ENCODE results near the gene KLHL35. TPM values are rescaled to one million over a fixed set of nuclear protein-coding genes. Genes with fewer than 3 reads are reported as not detected.
A peak's percentile ranks its signal among the peaks of the same experiment; 100 is the strongest.

The KLHL35 gene
- total RNA-seq, 4 donors from 2014 or later = 1.6 TPM; not detected in 3

DNA sequence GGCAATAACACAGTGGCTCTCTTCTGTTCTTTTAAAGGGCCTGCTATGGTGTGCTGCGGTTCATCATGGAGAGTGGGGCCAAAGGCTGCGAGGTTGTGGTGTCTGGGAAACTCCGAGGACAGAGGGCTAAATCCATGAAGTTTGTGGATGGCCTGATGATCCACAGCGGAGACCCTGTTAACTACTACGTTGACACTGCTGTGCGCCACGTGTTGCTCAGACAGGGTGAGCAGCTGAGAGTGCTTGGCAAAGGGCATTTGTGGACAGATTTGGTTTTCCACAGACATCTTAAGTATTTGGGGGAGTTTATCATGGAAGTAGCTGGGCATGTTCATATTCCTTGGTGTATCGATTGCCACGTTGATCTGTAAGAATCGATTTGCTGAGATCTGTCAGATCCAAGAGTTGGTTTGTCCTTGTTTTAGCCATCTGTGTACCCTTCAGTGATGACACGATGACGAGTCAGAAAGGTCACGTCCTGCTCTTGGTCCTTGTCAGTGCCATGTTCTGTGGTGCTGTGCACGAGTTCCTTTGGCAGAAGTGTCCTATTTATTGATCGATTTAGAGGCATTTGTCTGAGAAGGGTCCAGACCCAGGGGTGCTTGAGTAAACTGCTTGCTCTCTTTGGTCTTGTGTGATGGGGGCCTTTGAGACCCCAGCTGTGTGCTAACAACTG lies 28.9 kb downstream of the KLHL35 start:
- no peaks in the 10 kb centered on the region for H3K27me3 ChIP-seq
- H3K36me3 ChIP-seq = peaks cover 0 to 71% (median 0%) of the 10 kb centered on the region in 3 donors
- H3K27ac ChIP-seq = no peak overlapping the region
- no peak overlapping the region for H3K4me3 ChIP-seq
- TF ChIP-seq CTCF (IDR thresholded peaks at IDR 0.05) (no peak), POLR2A (IDR thresholded peaks at IDR 0.05) (no peak)
- no peak for DNase-seq
- H3K9me3 ChIP-seq = no peaks in the 10 kb centered on the region
- peaks cover 0 to 34% (median 5%) of the 10 kb centered on the region in 4 donors for H3K4me1 ChIP-seq

- Histone ChIP-seq H3K9me3 (no peaks in the 10 kb centered on the region), H3K27ac (peak overlapping the region in 1 of 4 donors; percentile 3), H3K4me1 (peaks cover 0 to 34% (median 5%) of the 10 kb centered on the region in 4 donors), H3K4me3 (no peak overlapping the region), H3K27me3 (no peaks in the 10 kb centered on the region), H3K36me3 (peaks cover 0 to 62% (median 0%) of the 10 kb centered on the region in 3 donors)
- TF ChIP-seq CTCF (IDR thresholded peaks at IDR 0.05) = no peak
- DNase-seq = no peak
Observed at GRCh38 chr11:75403037-75403436, 30.0 kb downstream of the KLHL35 start.

DNA sequence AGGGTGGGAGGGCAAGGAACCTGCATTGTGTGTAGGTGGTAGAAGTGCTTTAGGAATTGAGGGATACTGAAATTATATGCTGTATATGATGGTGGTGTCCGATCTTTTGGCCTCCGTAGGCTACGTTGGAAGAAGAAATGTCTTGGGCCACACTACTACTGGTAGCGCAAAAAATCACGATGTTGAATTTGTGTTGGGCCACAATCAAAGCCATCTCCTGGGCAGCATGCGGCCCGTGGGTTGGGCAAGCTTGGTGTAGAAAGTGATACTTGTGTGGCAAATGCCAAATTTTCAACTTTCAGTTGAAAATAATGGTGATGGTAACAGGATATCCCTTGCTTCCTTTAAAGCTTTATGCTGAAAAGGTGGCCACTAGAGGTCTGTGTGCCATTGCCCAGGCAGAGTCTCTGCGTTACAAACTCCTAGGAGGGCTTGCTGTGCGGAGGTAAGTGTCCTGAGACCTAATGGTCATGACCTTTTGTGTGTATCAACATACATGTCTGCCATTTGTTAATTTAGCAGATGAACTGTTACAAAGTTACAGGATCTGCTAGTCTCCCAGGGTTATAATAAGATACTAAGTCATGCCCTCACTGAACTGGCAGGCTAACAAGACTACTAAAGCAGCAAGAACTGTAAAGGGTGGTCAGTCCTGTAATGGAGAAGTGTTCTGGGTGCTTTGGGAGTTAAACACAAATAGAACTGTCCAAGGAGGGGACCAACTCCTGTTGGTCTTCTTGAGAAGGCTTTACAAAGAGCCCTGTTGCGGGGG lies 30.8 kb downstream of the KLHL35 start:
- TF ChIP-seq CTCF (IDR thresholded peaks at IDR 0.05) (no peak), POLR2A (IDR thresholded peaks at IDR 0.05) (no peak)
- Histone ChIP-seq H3K4me3 (no peak overlapping the region), H3K4me1 (peaks cover 0 to 34% (median 5%) of the 10 kb centered on the region in 4 donors), H3K36me3 (peaks cover 0 to 60% (median 0%) of the 10 kb centered on the region in 3 donors), H3K9me3 (no peaks in the 10 kb centered on the region), H3K27ac (no peak overlapping the region), H3K27me3 (no peaks in the 10 kb centered on the region)
- no peak for DNase-seq

DNA sequence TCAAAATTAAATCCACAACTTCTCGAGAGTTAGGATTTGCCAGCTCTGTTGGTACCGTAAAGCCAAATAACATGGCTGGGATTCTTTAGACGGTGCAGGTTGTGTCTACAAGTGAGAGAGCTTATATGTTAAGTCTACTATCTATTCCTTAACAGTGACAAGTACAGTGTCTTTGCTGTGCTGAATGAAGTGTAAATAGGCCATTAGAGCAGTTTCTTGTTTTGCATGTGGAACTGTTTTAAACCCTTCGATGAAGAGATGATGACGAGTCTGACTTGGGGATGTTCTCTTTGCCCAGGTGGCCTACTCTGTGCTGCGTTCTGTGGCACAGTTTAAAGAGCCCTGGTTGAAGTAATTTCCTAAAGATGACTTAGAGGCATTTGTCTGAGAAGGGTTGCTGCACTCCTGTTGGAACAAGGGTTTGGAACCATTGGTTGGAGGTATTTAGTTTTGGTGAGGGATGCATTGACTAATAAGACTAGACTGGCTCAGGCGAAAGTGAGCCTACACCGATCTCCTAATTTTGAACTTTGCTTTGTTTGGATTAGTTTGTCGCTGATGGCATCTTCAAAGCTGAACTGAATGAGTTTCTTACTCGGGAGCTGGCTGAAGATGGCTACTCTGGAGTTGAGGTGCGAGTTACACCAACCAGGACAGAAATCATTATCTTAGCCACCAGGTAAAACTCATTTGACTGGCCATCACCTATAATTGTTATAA lies 32.7 kb downstream of the KLHL35 start:
- Histone ChIP-seq H3K27ac (peak overlapping the region; percentile 85 to 97 (median 88)), H3K27me3 (no peaks in the 10 kb centered on the region), H3K36me3 (peaks cover 0 to 42% (median 0%) of the 10 kb centered on the region in 3 donors), H3K4me1 (peaks cover 0 to 34% (median 5%) of the 10 kb centered on the region in 4 donors), H3K9me3 (no peaks in the 10 kb centered on the region), H3K4me3 (peak overlapping the region; percentile 57 to 91 (median 78))
- no peak for TF ChIP-seq POLR2A (IDR thresholded peaks at IDR 0.05)
- no peak for TF ChIP-seq CTCF (IDR thresholded peaks at IDR 0.05)
- no peak for DNase-seq

GRCh38 chr11:75399344-75400145 lies 33.5 kb downstream of the KLHL35 start, which contains the start of gene RPS3:
RPS3 (plus strand) TSS chr11:75399518; CDS start chr11:75399548, 30 bp downstream.
- Histone ChIP-seq H3K9me3 (no peaks in the 10 kb centered on the region), H3K4me3 (peak within 1 kb of the TSS; percentile 57 to 91 (median 78)), H3K4me1 (peaks cover 0 to 34% (median 5%) of the 10 kb centered on the region in 4 donors), H3K27me3 (no peaks in the 10 kb centered on the region), H3K36me3 (peaks cover 0 to 34% (median 0%) of the 10 kb centered on the region in 3 donors), H3K27ac (peak within 1 kb of the TSS; percentile 85 to 97 (median 88))
- peak; percentile 94 to 97 (median 95) for DNase-seq
- TF ChIP-seq POLR2A (IDR thresholded peaks at IDR 0.05) (peak; percentile 75 to 94), CTCF (IDR thresholded peaks at IDR 0.05) (peak in 3 of 6 experiments; percentile 15 to 35 (median 29))
